GDM1 (cell line): Measurements from ENCODE around the gene AMOT.
"Not testable (repeated sequence)": the region's sequence is repeated elsewhere in the genome, so short reads cannot be mapped to it uniquely, and the experiment has no call there.

Experiments
- DNase-seq: peaks from one replicate; lab custom pipeline; 2025; lab: John Stamatoyannopoulos, UW

AMOT gene

GRCh38 chrX:112840382-112841113 is at the start of gene AMOT:
TSS of gene AMOT (minus strand) at chrX:112840831. CDS start at chrX:112823126, 17,705 bp downstream.
- peak; percentile 71 for DNase-seq

GRCh38 chrX:112889400-112889799 is 48.8 kb upstream of the AMOT start:
- DNase-seq, result no peak

DNA sequence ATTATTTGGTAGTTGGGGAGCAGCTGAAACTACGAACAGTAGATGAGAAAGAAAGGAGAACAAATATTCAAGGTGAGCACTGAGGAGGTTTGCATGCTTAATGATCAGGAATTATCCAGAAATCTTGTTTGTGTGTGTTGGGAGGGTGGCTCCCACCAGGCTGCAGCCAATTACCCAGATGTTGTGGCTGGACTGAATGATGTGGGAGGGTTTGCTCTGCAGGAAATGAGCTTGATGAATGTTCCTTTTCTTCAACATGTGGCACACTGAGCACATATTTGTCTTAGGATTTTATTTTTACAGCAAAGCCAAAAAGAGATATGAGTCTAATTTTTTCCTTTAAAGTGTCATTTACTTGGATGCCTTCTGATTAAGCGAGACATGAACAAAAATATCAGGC is 48.3 kb upstream of the AMOT start:
- DNase-seq, result no peak

GRCh38 chrX:112877771-112878173 is 37.1 kb upstream of the AMOT start:
- no peak for DNase-seq

- no peak for DNase-seq
Observed at GRCh38 chrX:112874614-112875013, 34.0 kb upstream of the AMOT start.

- no peak for DNase-seq
Observed at GRCh38 chrX:112874175-112874574, 33.5 kb upstream of the AMOT start.

- DNase-seq, result no peak
Observed at GRCh38 chrX:112868586-112868985, 28.0 kb upstream of the AMOT start.

DNA sequence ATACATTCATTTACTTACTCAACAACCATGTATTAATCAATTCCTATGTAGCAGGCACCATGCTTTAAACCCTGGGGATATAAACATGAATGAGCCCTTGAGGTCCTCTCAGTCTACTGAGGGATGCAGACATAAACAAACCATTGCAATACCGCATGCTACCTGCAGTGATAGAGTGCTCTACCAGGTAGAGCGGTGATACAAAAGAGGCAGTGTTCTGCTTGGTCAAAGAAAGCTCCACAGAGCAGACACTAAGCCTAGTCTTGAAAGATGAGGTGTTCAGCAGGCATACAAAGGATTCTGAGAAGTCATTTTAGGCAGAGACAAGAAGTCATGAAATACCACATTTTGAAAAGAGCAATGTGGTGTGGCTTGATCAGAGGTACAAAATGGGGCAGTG is 26.9 kb upstream of the AMOT start:
- DNase-seq, result no peak

- no peak for DNase-seq
Observed at GRCh38 chrX:112866175-112866574, 25.5 kb upstream of the AMOT start.

DNA sequence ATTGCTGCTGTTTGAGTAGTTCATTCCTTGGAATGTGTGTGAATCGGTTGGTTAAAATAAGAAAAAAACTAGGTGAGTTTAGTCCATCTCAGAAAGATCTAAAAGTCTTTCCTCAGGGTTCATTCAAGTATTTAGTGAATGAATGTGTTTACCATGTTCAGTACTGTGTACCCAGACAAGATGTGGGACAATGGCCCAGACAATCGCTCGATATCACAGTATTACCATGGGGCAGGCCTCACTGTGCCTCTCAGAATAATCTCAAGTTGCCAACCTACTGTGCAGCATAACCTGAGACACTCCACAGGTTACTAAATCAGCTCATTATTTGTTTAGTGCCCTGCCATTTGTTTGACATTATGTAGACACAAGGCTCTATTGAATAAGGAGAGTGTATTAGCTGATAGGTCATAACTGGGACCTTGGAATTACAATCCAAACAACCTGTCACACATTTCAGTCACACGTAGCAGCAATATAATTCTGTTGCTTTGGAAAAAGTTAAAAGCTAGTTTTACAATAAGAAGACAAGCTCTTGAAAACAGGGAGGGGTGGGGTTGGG is 24.9 kb upstream of the AMOT start:
- DNase-seq, result no peak

- DNase-seq, result no peak
Observed at GRCh38 chrX:112863850-112864249, 23.2 kb upstream of the AMOT start.

DNA sequence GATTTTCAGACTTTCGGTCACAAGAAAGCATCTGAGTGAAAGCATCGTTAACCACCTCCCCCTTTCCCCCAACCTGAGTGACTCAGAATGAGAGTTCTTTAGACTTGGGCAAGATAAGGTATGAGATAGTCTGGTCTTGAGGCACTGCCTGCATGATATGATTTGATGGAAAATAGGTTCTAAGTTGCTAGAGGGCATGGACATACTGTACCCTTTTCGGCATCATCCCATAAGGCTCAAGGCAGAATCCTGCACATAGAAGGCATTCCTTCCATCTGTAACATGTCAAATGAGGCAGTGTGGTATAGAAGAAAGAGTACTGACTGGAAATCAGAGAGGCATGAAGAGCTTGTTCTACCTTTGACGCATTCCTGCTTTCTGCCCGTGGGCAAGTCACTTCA is 16.8 kb upstream of the AMOT start:
- DNase-seq, result no peak

DNA sequence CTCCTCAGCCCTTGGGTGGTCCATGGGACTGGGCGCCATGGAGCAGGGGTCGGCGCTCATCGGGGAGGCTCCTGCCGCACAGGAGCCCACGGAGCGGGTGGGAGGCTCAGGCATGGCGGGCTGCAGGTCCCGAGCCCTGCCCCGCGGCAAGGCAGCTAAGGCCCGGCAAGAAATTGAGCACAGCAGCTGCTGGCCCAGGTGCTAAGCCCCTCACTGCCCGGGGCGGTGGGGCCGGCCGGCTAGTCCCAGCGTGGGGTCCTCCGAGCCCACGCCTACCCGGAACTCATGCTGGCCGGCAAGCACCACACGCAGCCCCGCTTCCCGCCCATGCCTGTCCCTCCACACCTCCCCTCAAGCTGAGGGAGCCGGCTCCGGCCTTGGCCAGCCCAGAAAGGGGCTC is 14.3 kb upstream of the AMOT start:
- DNase-seq, result not testable (repeated sequence)

DNA sequence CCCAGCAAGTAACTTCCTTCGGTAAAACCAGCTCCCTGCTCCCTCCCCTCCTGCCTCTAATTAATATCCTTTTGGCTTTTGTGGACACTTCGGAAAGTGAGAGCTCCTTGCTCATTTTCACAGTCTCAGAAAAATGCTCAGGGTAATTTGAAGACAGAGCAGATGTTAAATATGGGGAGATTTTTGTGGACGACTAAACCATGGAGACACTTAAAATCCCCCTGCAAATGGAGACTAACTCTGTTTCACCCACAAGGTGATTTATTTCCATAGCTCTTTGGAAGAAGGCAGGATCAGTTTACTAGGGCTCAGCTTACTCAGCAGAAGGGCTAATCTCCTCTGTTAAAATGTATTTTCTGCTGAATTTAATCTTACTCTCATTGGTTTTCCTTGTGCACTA is 12.2 kb upstream of the AMOT start:
- no peak for DNase-seq

- DNase-seq, result no peak
Observed at GRCh38 chrX:112851806-112852205, 11.2 kb upstream of the AMOT start.

DNA sequence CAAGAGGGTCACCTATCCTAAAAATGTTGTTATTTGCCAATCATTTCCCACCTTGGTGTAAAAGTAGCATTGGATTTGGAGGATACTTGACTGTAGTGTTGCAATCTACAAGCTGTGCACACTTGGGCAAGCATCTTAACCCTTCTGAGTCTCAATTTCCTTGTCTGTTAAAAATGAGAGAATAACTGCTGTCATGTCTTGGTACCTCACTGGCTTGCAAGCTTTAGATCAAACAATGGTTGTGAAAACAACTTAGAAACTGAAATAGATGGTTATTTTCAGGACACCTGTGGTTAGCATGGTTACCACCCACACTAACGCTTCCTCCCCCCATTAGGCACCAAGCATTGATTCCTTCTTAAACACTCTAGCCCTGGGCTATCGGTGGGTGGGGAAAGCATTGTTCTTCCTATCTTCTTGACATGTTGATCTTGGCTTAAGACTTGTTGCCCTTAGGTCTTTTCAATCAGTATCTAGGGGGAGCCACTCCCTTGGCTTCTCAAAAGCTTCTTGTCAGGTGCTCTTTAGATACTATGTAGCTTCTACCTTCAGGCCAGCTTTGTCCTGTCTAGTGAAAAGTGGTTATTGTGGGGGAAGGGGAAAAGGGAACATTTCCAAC is 10.6 kb upstream of the AMOT start:
- no peak for DNase-seq

DNA sequence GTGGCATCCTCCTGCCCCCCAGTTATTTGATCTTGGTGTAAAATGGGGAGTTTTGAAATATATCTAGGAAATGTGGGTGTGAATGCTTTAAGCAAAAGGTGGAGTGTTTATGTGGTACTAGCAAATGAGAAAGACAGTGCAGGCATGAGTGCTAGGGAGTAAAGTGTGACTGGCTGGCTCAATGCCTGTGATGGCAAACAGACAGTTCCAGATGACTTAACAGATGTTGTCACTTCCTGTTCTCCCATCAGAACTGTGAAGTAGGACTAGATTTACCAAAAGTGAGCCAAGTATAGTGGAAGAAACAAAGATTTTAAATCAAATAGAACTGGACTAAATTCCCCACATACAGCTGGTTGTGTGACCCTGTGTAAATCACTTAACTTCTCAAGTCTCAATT is 8.4 kb upstream of the AMOT start:
- DNase-seq, result no peak

DNA sequence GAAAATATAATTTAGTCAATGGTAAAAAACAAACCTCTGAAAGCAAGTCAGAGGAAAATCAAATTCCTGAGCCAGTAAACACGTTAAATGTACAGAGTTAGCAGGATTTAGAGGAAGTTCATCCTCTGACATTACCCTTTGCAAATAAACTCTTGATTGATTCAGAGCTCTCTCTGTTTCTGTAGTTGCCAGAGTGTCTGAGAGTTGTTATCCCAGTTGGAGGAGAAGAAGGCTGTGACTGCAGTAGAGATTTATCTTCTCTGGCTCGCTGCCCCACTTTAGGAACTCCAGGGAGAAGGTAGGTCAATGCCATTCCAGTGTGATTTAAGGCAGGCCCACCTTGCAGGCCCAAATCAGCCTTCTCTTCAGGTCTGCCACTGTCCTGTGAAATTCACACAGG is 6.2 kb upstream of the AMOT start:
- DNase-seq, result no peak

DNA sequence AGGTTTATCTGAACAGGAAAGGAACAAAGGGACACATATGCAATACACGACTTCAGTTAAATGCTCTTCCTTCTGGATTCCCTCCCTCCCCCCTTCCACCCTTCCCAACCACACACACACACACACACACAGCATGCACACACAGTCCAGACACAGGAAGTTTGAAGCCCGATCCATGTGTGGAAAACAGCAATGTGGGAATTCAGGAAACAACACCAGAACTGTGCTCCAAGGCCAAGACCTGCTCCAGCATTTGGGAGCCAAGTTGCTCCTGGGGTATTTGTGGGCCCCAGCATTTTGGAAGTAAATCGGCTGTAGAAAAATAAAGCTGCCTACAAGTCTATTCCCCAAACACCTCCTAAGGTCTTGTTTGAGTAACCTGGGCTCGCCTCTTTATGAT is 5.6 kb upstream of the AMOT start:
- DNase-seq, result no peak

DNA sequence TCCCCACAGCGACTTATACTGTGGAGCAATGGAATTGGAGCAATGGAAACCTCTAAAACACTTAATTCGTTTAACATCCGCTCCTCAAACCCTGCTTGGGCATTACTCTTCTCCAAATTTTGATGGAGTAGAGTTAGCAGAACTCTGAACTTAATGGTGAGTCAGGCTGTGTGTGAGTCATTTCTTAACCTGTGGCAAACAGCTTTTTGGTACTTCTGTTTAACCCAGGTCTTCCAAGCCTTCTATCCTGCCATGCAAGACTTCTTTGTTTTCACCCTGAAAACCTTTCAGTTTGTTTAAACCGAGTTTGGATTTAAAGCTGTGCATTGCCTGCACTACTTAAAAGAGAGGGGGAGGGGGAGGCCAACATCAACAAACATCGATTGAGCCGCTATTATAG is 3.6 kb upstream of the AMOT start:
- no peak for DNase-seq

- no peak for DNase-seq
Observed at GRCh38 chrX:112841820-112842157, 1.2 kb upstream of the AMOT start.

DNA sequence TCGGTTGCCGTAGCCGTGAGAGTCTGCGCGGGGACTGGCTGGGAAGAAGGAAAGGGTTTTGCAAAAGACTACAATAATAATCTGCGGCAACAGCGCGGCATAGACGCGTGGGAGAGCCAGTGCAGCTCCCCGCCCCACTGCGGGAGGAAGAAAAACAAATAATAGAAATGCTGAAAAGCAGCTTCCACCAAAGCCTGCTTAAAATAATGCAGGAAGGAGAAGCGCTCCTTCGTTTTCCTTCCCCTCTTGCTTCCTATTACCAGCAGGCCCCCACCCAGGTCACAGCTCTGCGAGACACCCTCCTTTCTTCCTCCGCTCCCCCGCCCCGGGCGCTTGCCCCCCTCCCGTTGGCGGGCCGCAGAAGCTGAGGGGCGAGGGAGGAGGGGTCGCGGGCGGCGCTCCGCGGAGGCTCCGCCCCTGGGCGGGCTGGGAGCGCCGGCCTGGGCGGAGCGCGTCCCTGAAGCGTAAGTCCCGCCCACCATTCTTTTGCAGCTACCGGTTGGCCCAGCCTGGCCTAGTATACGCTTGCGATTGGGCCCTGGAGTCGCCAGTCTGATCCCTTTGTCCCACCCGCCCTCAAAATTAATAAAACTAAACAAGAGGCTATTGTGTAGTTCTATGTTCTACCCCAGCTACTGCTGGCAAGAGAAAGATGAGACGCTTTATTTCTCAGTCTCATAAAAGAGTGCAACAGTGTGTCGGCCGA is 636 bp upstream of the AMOT start:
- DNase-seq, result peak; percentile 77

- DNase-seq, result no peak
Observed at GRCh38 chrX:112839856-112840255, 775 bp downstream of the AMOT start.
